ENCODE results near the gene OGDH.

The OGDH gene

GRCh38 chr7:44569959-44570358 is 36.5 kb upstream of the OGDH start:
- TF ChIP-seq REST (IDR thresholded peaks at IDR 0.05; ENCODE audit: insufficient read depth in 1 of 2, low read depth in 2 of 2, low read length in 2 of 2) (no peak), POLR2AphosphoS5 (IDR thresholded peaks at IDR 0.05; ENCODE audit: low read depth, low read length) (no peak), FOXP2 (optimal IDR thresholded peaks at IDR 0.05; ENCODE audit: borderline replicate concordance, extremely low read depth, extremely low read length, insufficient read depth) (no peak), SIN3A (IDR thresholded peaks at IDR 0.05; ENCODE audit: borderline replicate concordance, insufficient read depth, low read length) (no peak), TAF1 (IDR thresholded peaks at IDR 0.05; ENCODE audit: borderline replicate concordance, insufficient read depth, low read length) (no peak)

- TF ChIP-seq REST (IDR thresholded peaks at IDR 0.05; ENCODE audit: insufficient read depth in 1 of 2, low read depth in 2 of 2, low read length in 2 of 2) (no peak), POLR2AphosphoS5 (IDR thresholded peaks at IDR 0.05; ENCODE audit: low read depth, low read length) (no peak), SIN3A (IDR thresholded peaks at IDR 0.05; ENCODE audit: borderline replicate concordance, insufficient read depth, low read length) (no peak), FOXP2 (optimal IDR thresholded peaks at IDR 0.05; ENCODE audit: borderline replicate concordance, extremely low read depth, extremely low read length, insufficient read depth) (no peak), TAF1 (IDR thresholded peaks at IDR 0.05; ENCODE audit: borderline replicate concordance, insufficient read depth, low read length) (no peak)
Measured at GRCh38 chr7:44572771-44573170, 33.7 kb upstream of the OGDH start.

- no peak for TF ChIP-seq FOXP2 (optimal IDR thresholded peaks at IDR 0.05; ENCODE audit: borderline replicate concordance, extremely low read depth, extremely low read length, insufficient read depth)
- TF ChIP-seq SIN3A (IDR thresholded peaks at IDR 0.05; ENCODE audit: borderline replicate concordance, insufficient read depth, low read length), result 0 out of 2 replicates have a peak, but pooled peaks have one; percentile 55
- TF ChIP-seq REST (IDR thresholded peaks at IDR 0.05; ENCODE audit: insufficient read depth in 1 of 2, low read depth in 2 of 2, low read length in 2 of 2), result no peak; a peak in 1 of 4 replicates
- TF ChIP-seq TAF1 (IDR thresholded peaks at IDR 0.05; ENCODE audit: borderline replicate concordance, insufficient read depth, low read length), result peak; percentile 78; the same call in 1 of the 2 replicates
- TF ChIP-seq POLR2AphosphoS5 (IDR thresholded peaks at IDR 0.05; ENCODE audit: low read depth, low read length), result peak; percentile 85; the same call in 1 of the 2 replicates
Measured at GRCh38 chr7:44573464-44574286, 32.8 kb upstream of the OGDH start, which contains the start of gene DDX56. TSS of gene DDX56 (minus strand) at chr7:44573908. CDS start at chr7:44573895, 13 bp downstream.

GRCh38 chr7:44574287-44574872 is 32.0 kb upstream of the OGDH start:
- TF ChIP-seq REST (IDR thresholded peaks at IDR 0.05; ENCODE audit: insufficient read depth in 1 of 2, low read depth in 2 of 2, low read length in 2 of 2) (no peak), FOXP2 (optimal IDR thresholded peaks at IDR 0.05; ENCODE audit: borderline replicate concordance, extremely low read depth, extremely low read length, insufficient read depth) (no peak), TAF1 (IDR thresholded peaks at IDR 0.05; ENCODE audit: borderline replicate concordance, insufficient read depth, low read length) (no peak), SIN3A (IDR thresholded peaks at IDR 0.05; ENCODE audit: borderline replicate concordance, insufficient read depth, low read length) (no peak; the same call in 1 of the 2 replicates), POLR2AphosphoS5 (IDR thresholded peaks at IDR 0.05; ENCODE audit: low read depth, low read length) (no peak)

All from PFSK-1 (cell line).